CD4-positive, alpha-beta T cell treated with Interleukin-2 at 100 ng/mL for 4 hours (primary cell): ENCODE data around the gene ALDH1A2.
"Not testable (repeated sequence)": the region's sequence is repeated elsewhere in the genome, so short reads cannot be mapped to it uniquely, and the experiment has no call there.

ENCODE experiments used
- DNase-seq: peaks from one replicate; pipeline ENCODE4 v3.0.0-alpha.2; 2020; ENCODE audit warnings: low spot score

The ALDH1A2 gene

DNA sequence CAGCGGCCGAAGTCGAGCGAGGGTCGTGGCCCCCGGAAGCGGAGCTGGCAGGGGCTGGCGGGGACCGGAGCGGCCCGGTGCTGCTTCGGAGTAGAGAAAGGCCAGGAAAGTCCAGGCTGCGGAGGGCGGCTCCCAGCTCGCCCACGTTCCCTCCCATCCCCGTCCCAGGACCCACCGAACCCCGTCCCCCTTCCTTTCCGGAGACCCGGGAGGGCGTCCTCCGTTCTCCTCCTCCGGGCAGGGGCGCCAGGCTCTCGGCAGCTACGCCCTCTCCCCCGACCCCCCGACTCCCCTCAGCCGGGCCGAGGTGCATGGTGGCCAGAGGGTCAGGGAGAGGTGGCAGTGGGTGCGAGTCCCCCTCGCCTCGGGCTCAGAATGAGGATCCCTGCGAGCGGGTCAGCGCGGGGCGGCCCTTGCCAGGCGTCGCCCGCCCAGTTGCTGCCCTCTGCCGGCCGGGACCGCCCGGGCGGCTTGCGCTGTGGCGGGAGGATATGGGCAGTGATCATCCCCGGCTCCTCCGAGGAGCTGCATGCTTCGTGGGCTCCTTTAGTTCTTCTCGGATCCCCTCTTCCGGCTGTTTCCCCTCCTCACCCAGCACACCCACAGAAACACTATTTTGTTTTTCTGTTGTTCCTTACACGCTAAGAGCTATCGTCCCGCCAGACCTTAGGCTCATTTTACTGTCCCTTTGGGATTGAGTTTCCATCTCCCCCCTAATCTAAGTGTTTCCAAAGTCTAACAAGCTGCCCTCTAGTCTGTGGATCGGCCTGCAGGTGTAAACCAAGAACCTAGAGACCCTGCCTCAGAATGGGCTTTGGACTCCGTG is 744 bp upstream of the ALDH1A2 start:
- DNase-seq: no peak

- DNase-seq: no peak
Observed at GRCh38 chr15:58064980-58065444, 499 bp downstream of the ALDH1A2 start.

GRCh38 chr15:58064082-58064979 is 1.2 kb downstream of the ALDH1A2 start:
- DNase-seq: no peak

- DNase-seq: no peak
Observed at GRCh38 chr15:58063614-58064013, 1.9 kb downstream of the ALDH1A2 start.

GRCh38 chr15:58062983-58063382 is 2.5 kb downstream of the ALDH1A2 start:
- no peak for DNase-seq

- DNase-seq: no peak
Observed at GRCh38 chr15:58062175-58062574, 3.3 kb downstream of the ALDH1A2 start.

GRCh38 chr15:58060575-58060974 is 4.9 kb downstream of the ALDH1A2 start:
- DNase-seq: no peak

DNA sequence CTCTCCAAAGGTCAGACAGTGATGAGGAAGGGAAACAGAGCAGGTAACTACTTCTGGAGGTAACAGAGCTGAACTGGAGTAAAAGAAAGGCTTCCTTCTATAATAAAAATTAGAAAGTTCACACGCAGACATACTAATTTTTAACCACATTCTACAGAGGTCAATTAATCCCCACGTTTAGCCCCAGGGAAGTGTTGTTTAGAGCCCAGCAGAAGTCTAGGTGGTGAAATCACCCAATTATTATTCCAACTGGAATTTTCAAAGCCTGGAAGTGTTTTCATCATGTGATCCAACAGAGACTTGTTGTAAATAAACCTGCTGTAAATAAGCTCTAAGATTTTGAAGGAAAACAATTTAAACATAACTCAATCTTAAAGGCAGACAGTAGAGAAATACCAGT is 6.8 kb downstream of the ALDH1A2 start:
- no peak for DNase-seq

DNA sequence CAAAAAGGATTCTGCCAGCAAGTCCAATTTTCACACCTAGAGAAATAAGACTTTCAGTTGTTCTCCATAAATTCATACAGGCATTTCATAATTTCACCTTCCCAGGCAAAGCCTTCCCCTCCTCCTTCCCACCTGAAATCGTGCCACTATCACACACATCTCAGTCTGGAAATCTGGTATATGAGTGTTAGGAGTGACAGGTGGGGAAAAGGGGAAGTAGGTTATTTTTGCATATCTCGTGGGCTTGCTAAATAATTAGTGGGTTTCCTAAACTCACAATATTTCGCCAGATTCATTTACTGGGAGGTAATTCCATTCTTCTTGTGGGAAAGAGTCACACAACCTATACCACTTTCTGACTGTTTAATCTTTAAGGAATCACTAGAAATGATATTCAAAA is 7.4 kb downstream of the ALDH1A2 start:
- DNase-seq: no peak

GRCh38 chr15:58057559-58057958 is 8.0 kb downstream of the ALDH1A2 start:
- DNase-seq: no peak

DNA sequence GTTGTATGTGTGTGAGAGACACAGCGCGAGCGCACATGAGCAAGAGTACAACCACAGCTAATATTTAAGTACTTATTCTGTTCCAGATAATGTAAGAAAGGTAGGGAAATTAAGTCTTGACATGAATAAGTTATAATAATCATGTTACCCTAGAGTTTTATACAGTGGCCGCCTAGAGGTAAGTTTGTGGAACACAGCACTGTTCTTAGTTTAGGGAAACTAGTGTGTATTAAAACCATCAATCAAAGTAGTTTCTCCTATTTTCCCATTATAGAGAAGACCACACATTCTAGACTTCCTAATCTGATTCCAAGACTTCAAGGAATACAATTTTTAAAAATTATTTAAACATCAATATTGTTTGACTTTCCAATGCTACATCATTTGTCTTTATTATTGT is 9.5 kb downstream of the ALDH1A2 start:
- no peak for DNase-seq

GRCh38 chr15:58053315-58054153 is 12.0 kb downstream of the ALDH1A2 start:
- DNase-seq: no peak

- no peak for DNase-seq
Observed at GRCh38 chr15:58052334-58052733, 13.2 kb downstream of the ALDH1A2 start.

DNA sequence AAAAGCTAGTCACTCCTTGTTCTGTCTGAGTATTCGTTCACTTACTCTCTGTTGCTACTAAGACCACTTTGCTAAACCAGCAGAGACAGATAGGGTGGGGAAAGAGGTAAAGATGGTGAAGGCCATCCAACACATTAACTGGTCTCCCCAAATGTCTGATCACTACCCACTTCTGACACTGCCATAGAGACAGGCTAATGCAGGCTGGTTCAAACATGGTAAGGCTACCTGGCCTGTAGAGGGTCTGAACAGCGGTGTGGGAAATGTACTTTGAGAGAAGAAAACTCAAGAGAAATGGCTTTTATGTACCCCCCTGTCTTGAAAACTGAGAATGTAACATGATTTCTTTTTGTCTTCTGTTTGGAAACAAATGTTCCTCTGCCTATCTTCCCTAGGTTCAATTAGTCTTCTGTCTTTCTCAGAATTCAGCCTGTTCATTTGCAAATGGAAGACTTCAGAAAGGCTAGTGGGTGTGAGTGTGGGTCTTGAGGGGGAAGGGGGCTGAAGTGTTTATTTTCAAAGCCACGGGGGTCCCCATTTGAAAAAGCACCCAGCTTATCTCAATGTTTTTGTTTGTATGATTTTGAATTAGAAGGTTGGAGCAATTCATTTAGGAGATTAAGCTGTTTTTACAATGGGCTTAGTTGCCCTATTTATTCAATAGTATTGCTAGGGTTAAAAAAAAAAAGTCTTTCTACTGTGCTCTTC is 15.8 kb downstream of the ALDH1A2 start:
- DNase-seq: no peak

- DNase-seq: no peak
Observed at GRCh38 chr15:58048261-58048660, 17.2 kb downstream of the ALDH1A2 start.

DNA sequence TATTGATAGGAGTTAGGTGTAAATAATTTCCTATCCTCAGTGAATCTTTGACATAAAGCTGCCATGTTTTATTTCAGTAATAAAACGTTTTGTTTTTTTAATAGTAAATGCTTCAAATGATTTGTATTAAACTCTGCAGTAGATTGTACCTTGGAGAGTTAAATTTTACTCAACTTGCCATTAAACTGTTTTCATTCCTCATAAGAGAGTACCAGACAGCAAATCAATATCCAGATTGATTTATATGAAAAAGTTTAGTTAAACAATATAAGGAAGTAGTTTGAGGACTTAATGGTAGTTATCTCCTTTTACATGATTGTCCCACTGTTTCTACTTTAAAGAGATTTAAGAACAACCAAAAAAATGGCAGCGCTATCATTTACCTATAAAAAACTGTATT is 18.4 kb downstream of the ALDH1A2 start:
- DNase-seq: no peak

- no peak for DNase-seq
Observed at GRCh38 chr15:58046467-58046866, 19.0 kb downstream of the ALDH1A2 start.

DNA sequence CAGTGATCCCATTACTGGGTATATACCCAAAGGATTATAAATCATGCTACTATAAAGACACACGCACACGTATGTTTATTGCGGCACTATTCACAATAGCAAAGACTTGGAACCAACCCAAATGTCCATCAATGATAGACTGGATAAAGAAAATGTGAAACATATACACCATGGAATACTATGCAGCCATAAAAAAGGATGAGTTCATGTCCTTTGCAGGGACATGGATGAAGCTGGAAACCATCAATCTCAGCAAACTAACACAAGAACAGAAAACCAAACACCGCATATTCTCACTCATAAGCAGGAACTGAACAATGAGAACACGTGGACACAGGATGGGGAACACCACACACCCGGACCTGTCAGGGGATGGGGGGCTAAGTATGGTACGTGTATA is 20.1 kb downstream of the ALDH1A2 start:
- DNase-seq: not testable (repeated sequence)

GRCh38 chr15:58044551-58044950 is 21.0 kb downstream of the ALDH1A2 start:
- no peak for DNase-seq

DNA sequence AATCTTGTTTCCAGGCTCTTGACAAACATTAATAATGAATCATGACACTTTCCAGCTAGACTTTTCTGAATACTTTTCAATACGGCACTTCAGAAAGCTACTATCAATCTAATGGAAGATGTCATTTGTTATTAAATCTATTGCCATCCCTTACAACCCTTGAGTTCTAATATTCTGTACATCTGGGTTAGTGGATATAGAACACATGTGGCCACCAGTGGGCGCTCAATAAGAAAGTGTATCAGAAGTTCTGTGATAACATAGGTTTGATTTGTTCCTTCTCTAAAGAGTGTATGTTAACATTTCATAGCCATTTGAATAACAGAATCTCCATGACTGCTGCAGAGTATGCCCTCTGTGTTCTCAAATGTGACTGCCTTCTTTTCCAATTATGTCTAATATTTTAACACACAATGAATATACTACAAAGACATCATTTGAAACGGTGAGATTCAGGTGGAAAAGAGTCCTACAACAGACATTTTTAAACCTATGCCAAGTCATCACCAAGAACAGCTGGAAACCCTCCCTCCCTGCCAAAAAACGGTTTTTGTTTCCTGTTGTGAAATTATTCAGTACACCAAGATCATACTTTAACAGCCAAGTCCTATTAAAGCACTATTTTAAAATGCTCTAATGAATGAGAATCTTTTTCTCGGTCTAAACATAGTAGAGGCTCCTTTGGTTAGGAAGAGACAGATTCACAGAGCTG is 22.2 kb downstream of the ALDH1A2 start:
- peak; percentile 30 for DNase-seq

DNA sequence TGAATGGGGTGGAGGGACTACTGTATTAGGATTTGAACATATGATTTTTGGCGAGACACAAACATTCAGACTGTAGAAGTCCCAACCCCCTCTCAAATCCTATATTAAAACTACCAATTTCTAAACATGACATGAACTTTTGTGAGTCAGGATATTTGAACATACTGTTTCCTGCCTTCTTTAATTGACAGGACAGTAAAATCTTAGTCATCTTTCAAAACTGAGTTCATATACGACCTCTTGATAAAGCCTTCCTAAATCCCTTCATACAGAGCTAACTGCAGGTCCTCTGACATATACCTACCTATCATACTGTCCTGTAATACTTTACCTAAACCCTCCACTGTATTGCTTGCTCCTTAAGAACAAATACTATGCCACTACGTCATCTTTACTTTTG is 23.5 kb downstream of the ALDH1A2 start:
- no peak for DNase-seq
